ENCODE data around the gene SDF4. TPM values are rescaled to one million over a fixed set of nuclear protein-coding genes. Genes with fewer than 3 reads are reported as not detected.

Gene SDF4
- total RNA-seq, 1 experiment from 2014 or later = 254 TPM

DNA sequence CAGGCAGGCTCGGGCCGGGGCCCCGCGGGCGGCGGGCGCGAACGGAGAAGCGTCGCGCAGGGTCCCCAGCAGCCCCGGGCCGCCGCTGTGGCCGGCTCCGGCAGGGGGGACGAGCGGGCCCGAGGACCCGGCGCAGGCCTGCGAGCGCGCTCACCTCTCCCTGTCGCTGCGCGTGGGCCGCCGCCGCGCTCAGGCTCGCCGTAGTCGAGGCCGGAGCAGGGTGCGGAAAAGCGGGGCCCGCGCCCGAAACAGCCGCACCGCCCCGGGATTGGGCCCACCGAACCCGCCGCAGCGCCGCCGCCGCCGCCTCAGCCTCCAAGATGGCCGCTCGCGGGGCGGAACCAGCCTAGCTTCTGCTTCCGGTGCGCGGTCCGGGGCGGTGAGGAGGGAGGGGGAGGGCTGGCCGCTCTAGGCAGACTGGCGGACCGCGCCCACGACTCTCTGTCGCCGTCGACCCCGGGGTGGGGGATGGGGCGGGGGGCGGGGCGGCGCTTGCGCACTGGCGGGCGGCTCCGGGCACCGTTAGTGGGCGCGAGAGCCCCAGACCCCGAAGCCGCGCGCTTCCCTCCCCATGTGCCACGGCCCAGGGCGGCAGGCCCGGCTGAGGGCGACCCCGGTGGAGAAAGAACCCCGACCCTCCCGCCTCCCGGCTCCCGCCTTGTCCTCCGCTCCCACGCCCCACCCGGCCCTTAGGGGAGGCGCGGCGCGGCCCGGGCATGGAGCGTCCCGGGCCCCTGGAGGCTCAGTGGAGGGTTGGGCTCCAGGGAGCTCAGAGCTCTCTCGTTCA lies 41.9 kb upstream of the SDF4 start, which contains the start of gene UBE2J2:
Gene UBE2J2 (minus strand): TSS at position 343 of the 787 bp plus-strand sequence. CDS start 5,862 bp downstream, outside the sequence.
- Histone ChIP-seq H3K4me1 (ENCODE audit: insufficient read depth, low read length) (peaks cover 29% of the 10 kb centered on the region), H3K9me3 (ENCODE audit: low read length) (no peaks in the 10 kb centered on the region), H3K9me2 (replicated peaks; ENCODE audit: low read length) (no peaks in the 10 kb centered on the region), H3K9ac (ENCODE audit: low read length) (peak within 1 kb of the TSS; percentile 98), H3K27ac (ENCODE audit: low read length) (peak within 1 kb of the TSS; percentile 90), H3K4me3 (ENCODE audit: low read length) (peak within 1 kb of the TSS; percentile 96), H3F3A (ENCODE audit: low read length, unreplicated experiment) (peaks cover 3% of the 10 kb centered on the region), H2AFZ (ENCODE audit: low read length) (peak within 1 kb of the TSS; percentile 78), H4K20me1 (ENCODE audit: low read length) (peaks cover 12% of the 10 kb centered on the region), H3K27me3 (ENCODE audit: low read length) (no peaks in the 10 kb centered on the region), H3K4me2 (ENCODE audit: low read length) (peak within 1 kb of the TSS; percentile 100), H3K79me2 (ENCODE audit: low read length) (peaks cover 57% of the 10 kb centered on the region), H3K36me3 (ENCODE audit: low read depth, low read length) (peaks cover 13% of the 10 kb centered on the region; the same call in 1 of the 2 replicates)
- ChIA-PET CTCF (interaction anchor here (0.5 to 0.6 kb wide), 4 partner anchors 43 to 195 kb away, joined by 3 to 11 read pairs (median 6); no protein-coding TSS in a partner anchor), POLR2A (ENCODE audit: unreplicated experiment) (interaction anchor here (0.6 kb wide), 2 partner anchors 10 to 293 kb away, joined by 3 to 11 read pairs; no protein-coding TSS in a partner anchor)
- BruUV-seq (replicated peaks) = no TSS peak
- TF ChIP-seq, protein P1, sequence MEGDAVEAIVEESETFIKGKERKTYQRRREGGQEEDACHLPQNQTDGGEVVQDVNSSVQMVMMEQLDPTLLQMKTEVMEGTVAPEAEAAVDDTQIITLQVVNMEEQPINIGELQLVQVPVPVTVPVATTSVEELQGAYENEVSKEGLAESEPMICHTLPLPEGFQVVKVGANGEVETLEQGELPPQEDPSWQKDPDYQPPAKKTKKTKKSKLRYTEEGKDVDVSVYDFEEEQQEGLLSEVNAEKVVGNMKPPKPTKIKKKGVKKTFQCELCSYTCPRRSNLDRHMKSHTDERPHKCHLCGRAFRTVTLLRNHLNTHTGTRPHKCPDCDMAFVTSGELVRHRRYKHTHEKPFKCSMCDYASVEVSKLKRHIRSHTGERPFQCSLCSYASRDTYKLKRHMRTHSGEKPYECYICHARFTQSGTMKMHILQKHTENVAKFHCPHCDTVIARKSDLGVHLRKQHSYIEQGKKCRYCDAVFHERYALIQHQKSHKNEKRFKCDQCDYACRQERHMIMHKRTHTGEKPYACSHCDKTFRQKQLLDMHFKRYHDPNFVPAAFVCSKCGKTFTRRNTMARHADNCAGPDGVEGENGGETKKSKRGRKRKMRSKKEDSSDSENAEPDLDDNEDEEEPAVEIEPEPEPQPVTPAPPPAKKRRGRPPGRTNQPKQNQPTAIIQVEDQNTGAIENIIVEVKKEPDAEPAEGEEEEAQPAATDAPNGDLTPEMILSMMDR (conservative IDR thresholded peaks at IDR 0.05; ENCODE audit: low read depth, low read length) = no peak
- TF ChIP-seq EZH2 (IDR thresholded peaks at IDR 0.05; ENCODE audit: low read length, unreplicated experiment) (no peak), EZH2phosphoT487 (IDR thresholded peaks at IDR 0.05; ENCODE audit: borderline replicate concordance, low read length) (no peak)
- peak; percentile 91 for DNase-seq
- intact Hi-C loops (cut with micrococcal nuclease) = no loop called here
- peak; percentile 80 for ATAC-seq

DNA sequence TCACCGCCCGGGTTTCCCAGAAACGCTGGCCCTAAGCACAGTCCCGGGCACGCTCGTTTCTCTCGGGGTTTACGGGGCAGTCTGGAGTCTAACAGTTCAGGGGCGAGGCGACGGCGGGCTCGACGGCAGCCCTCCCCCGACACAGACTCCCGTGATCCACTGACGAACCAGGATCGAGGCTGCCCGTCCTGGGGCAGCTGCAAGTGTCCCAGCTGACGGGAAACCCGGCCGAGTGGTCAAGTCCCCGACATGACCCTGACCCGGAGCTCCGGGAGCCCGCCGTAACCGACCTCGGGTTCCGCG lies 41.4 kb upstream of the SDF4 start:
- intact Hi-C loops (cut with micrococcal nuclease) = no loop called here
- ATAC-seq (no peak; the same call in 1 of the 2 replicates), DNase-seq (no peak)
- peaks cover 29% of the 10 kb centered on the region for H3K4me1 ChIP-seq (ENCODE audit: insufficient read depth, low read length)
- peak overlapping the region; percentile 98 for H3K9ac ChIP-seq (ENCODE audit: low read length)
- H3K4me2 ChIP-seq (ENCODE audit: low read length) = peak overlapping the region; percentile 100
- POLR2A ChIA-PET (ENCODE audit: unreplicated experiment) = interaction anchor here (0.5 to 0.6 kb wide), 2 partner anchors 260 to 292 kb away, joined by 4 to 11 read pairs; partner anchors contain the start of gene ISG15
- CTCF ChIA-PET = interaction anchor here (0.5 to 0.6 kb wide), 3 partner anchors 157 to 194 kb away, joined by 3 to 11 read pairs (median 8); no protein-coding TSS in a partner anchor
- TF ChIP-seq, protein P1 (conservative IDR thresholded peaks at IDR 0.05; ENCODE audit: low read depth, low read length) = no peak
- TF ChIP-seq EZH2phosphoT487 (IDR thresholded peaks at IDR 0.05; ENCODE audit: borderline replicate concordance, low read length) (no peak), EZH2 (IDR thresholded peaks at IDR 0.05; ENCODE audit: low read length, unreplicated experiment) (no peak)
- H3K27ac ChIP-seq (ENCODE audit: low read length) = peak overlapping the region; percentile 90
- peaks cover 3% of the 10 kb centered on the region for H3F3A ChIP-seq (ENCODE audit: low read length, unreplicated experiment)
- H4K20me1 ChIP-seq (ENCODE audit: low read length) = peaks cover 12% of the 10 kb centered on the region
- H3K4me3 ChIP-seq (ENCODE audit: low read length) = peak overlapping the region; percentile 96
- no peak overlapping the region for H2AFZ ChIP-seq (ENCODE audit: low read length)
- H3K9me2 ChIP-seq (replicated peaks; ENCODE audit: low read length) = no peaks in the 10 kb centered on the region
- H3K79me2 ChIP-seq (ENCODE audit: low read length) = peaks cover 62% of the 10 kb centered on the region
- no peaks in the 10 kb centered on the region for H3K27me3 ChIP-seq (ENCODE audit: low read length)
- BruUV-seq (replicated peaks) = no TSS peak
- peaks cover 18% of the 10 kb centered on the region; the same call in 1 of the 2 replicates for H3K36me3 ChIP-seq (ENCODE audit: low read depth, low read length)
- H3K9me3 ChIP-seq (ENCODE audit: low read length) = no peaks in the 10 kb centered on the region

All from PC-3 (cell line).